Activated naive CD8-positive, alpha-beta T cell (primary cell): ENCODE data around the gene FGF12.
"Not testable (repeated sequence)": the region's sequence is repeated elsewhere in the genome, so short reads cannot be mapped to it uniquely, and the experiment has no call there.

Experiments
- H3K27ac Mint-ChIP-seq: one replicate; pipeline ENCODE4 v1.8.0; 2021; ENCODE audit warnings: mixed read lengths
- H3K27me3 Mint-ChIP-seq: one replicate; pipeline ENCODE4 v1.8.0; 2021; ENCODE audit warnings: mixed read lengths
- H3K36me3 Mint-ChIP-seq: one replicate; pipeline ENCODE4 v1.8.0; 2021; ENCODE audit warnings: mixed read lengths
- H3K4me1 Mint-ChIP-seq: one replicate; pipeline ENCODE4 v1.8.0; 2021; ENCODE audit warnings: low read depth, mixed read lengths
- H3K4me3 Mint-ChIP-seq: one replicate; pipeline ENCODE4 v1.8.0; 2021; ENCODE audit warnings: mild to moderate bottlenecking, mixed read lengths
- H3K9me3 Mint-ChIP-seq: one replicate; pipeline ENCODE4 v1.8.0; 2021; ENCODE audit warnings: low read depth, mixed read lengths

The FGF12 gene

DNA sequence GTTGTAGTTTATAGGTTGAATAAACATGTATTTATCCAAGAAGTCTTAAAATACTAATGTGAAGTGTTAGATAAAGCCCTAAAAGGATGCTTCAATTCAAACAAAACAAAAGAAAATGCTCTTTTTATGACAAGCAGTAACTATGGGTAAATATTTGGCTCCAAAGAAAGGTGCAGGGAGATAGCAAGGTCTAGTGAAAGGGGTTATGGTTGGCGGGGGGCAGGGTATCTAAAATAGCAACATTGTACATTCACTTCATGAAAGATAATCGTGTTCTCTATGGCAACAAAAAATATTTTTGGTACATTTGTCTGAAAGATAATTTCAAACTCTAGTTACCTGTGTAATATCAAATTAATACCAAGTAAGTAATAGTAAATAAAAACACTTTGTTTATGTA, 149.5 kb downstream of the FGF12 start:
- no peak overlapping the region for H3K27ac Mint-ChIP-seq
- no peaks in the 10 kb centered on the region for H3K4me1 Mint-ChIP-seq
- peaks cover 4% of the 10 kb centered on the region for H3K27me3 Mint-ChIP-seq
- H3K4me3 Mint-ChIP-seq, result no peak overlapping the region
- no peaks in the 10 kb centered on the region for H3K9me3 Mint-ChIP-seq
- no peaks in the 10 kb centered on the region for H3K36me3 Mint-ChIP-seq

DNA sequence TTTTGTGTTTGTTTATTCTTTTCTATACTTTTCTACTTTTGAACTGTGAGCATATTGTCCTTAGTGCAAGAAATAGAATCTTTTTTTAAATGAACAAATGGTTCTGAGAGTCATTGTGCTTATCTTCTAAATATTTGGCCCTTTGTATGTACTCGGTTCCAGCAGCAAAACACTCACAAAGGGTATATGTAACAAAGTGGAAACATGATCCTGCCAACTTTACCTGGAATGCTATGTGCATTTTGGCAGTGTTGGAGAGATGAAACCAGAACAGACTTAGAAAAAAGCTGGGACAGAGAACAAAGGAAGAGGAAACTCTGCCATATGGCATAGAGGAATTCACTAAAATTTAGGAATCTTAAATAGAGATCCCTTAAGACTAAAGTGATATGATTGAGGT, 150.1 kb downstream of the FGF12 start:
- no peaks in the 10 kb centered on the region for H3K9me3 Mint-ChIP-seq
- peaks cover 4% of the 10 kb centered on the region for H3K27me3 Mint-ChIP-seq
- no peak overlapping the region for H3K4me3 Mint-ChIP-seq
- H3K4me1 Mint-ChIP-seq, result no peaks in the 10 kb centered on the region
- H3K27ac Mint-ChIP-seq, result no peak overlapping the region
- no peaks in the 10 kb centered on the region for H3K36me3 Mint-ChIP-seq

DNA sequence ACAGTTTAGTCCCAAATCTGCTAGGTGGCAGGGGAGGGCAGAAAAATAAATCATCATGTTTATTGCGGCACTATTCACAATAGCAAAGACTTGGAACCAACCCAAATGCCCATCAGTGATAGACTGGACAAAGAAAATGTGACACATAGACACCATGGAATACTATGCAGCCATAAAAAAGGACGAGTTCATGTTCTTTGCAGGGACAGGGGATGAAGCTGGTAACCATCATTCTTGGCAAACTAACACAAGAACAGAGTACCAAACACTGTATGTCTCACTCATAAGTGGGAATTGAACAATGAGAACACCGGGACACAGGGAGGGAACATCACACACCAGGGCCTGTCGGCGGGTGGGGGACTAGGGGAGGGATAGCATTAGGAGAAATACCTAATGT, 150.6 kb downstream of the FGF12 start:
- not testable (repeated sequence) for H3K4me1 Mint-ChIP-seq, H3K4me3 Mint-ChIP-seq, H3K27ac Mint-ChIP-seq, H3K27me3 Mint-ChIP-seq, H3K9me3 Mint-ChIP-seq, H3K36me3 Mint-ChIP-seq

DNA sequence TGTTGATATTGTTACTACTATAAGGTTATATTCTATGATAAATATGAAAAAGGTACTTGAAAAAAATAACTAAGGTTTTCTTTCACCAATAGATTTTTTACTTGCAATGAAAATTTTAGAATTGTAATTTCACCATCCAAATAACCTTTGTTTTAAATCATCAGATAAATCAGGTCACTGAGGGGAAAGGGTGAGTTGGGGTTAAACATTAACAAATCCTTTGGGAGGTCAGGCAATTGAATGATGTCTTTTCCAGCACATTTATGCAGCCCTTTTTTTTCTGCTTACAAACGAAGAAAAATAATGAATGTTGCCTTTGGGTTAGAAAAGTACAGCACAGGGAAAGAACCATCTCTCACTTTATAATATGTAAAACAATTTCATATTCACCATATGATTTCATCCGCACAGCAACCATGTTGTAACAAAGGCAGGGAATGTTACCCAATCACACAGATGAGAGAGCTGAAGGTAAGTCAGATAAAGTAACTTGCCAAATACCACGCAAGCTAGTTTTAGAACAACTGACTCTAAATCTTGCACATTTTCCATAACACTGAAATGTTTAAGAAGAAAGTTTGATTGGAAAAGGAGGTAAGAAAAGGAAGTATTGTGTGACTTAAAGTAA, 151.3 kb downstream of the FGF12 start:
- H3K4me1 Mint-ChIP-seq, result peaks cover 5% of the 10 kb centered on the region
- H3K4me3 Mint-ChIP-seq, result no peak overlapping the region
- H3K9me3 Mint-ChIP-seq, result no peaks in the 10 kb centered on the region
- H3K27ac Mint-ChIP-seq, result no peak overlapping the region
- no peaks in the 10 kb centered on the region for H3K36me3 Mint-ChIP-seq
- H3K27me3 Mint-ChIP-seq, result peaks cover 11% of the 10 kb centered on the region

DNA sequence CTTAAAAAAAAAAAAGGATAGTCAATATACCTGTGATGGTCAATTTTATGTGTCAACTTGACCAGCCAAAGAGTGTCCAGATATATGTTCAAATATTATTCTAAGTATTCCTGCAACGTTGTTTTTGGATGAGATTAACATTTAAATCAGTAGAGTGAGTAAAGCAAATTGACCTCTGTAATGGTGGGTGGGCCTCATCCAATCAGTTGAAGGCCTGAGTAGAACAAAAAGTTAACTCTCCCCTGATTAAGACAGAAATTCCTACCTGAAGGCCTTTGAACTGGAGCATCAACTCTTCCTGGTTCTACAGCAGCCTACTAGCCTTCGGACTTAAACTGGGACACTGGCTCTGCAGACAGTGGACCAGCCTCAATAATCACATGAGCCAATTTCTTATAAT, 154.1 kb downstream of the FGF12 start:
- H3K4me1 Mint-ChIP-seq, result peaks cover 5% of the 10 kb centered on the region
- no peak overlapping the region for H3K4me3 Mint-ChIP-seq

DNA sequence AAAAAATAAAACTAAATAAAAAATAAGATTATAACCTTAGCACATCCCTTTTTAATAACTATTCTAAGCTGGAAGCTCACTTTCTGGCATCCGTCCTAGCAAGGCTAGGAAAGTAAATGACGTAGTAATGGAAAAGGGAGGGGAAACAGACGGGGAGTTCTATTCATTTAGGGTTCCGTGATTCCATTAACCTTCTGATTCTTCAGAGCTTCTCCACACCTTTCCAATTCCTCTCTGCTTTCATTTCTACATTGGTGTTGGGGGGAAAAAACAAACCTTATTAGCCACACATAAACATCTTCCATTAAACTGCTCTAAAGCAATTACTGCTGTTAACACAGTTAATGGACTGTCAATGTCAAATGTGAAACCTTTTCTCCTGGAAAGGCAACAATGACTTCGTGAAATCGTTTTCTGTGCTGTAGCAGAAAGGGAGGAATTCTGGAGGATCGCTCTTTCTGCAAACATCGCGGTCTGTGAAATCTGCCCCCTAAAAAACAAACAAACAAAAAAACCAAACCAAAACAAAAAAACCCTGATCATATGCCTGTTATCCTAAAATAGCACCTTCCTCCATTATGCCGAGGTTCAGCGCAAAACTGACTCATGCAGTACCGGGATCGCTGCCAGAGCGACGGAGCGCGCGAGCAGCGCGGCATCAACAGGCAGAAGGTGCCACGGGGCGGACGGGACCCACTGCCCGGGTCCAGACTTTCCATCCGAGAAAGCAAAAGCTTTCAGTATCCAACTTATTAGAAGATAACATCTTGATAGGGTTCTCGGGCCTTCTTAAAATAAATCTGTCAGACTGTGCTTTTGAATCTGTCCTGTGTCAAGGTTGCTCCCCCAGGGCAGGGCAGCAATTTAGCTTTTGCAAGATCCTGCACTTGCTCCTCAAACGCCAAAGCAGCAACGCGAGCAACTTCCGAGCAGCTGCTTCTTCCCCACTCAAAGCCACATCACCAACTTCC, 156.2 kb downstream of the FGF12 start:
- Mint-ChIP-seq H3K27ac (no peak overlapping the region), H3K4me3 (peak overlapping the region; percentile 72), H3K27me3 (peaks cover 17% of the 10 kb centered on the region), H3K4me1 (peaks cover 5% of the 10 kb centered on the region), H3K9me3 (no peaks in the 10 kb centered on the region), H3K36me3 (no peaks in the 10 kb centered on the region)

More for the DNA sequence above, 154.1 kb downstream of the FGF12 start:
- Mint-ChIP-seq H3K27ac (no peak overlapping the region), H3K9me3 (no peaks in the 10 kb centered on the region), H3K36me3 (no peaks in the 10 kb centered on the region), H3K27me3 (peaks cover 17% of the 10 kb centered on the region)

DNA sequence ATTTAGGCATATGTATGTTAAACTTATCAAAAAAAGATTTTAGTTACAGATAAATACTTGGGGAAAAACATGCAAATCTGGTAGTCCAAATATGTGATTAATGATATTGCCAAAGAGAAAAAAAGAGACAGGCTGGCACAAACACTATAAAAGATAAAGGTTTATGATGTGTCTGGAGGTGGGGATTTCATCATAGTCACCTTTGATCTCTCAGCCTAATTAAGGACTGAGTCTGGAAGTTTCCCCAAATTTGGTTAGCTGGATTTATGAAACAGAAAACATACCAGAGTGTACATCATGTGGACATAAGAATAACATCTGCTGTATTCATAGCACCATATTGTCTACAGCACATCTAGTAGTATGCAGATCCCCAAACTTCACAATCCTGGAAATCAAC, 157.0 kb downstream of the FGF12 start:
- H3K4me3 Mint-ChIP-seq, result no peak overlapping the region

DNA sequence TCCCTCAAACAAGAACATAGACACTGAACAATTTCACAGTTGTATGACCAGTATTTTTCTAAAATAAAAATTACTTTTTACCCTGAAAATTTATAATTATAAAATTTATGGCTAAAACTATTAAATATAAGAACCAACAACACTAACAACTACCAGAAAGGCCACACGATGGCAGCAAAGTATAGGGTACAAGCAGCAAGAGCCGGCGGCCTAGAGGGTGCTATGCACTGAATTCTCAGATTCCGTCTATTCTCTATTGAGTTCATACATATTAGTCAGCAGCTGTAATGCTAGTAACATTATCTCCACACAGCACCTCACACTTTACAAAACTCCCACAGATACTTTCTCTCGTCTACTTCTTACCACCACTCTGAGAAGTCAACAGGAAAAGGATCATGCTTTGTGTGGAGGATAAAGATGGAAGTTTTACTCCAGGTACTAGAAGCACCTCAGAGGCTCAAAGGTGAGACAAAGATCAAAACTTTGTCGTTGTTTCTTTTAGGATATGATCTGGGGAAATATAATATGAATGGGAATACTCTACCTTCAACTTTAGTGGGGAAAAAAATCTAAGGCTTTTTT, 160.5 kb downstream of the FGF12 start:
- H3K4me1 Mint-ChIP-seq, result peaks cover 5% of the 10 kb centered on the region
- no peak overlapping the region for H3K4me3 Mint-ChIP-seq
- no peaks in the 10 kb centered on the region for H3K9me3 Mint-ChIP-seq
- H3K36me3 Mint-ChIP-seq, result no peaks in the 10 kb centered on the region
- peaks cover 12% of the 10 kb centered on the region for H3K27me3 Mint-ChIP-seq
- no peak overlapping the region for H3K27ac Mint-ChIP-seq

More for the DNA sequence above, 157.0 kb downstream of the FGF12 start:
- peaks cover 17% of the 10 kb centered on the region for H3K27me3 Mint-ChIP-seq
- H3K4me1 Mint-ChIP-seq, result peaks cover 5% of the 10 kb centered on the region
- H3K9me3 Mint-ChIP-seq, result no peaks in the 10 kb centered on the region
- H3K36me3 Mint-ChIP-seq, result no peaks in the 10 kb centered on the region
- H3K27ac Mint-ChIP-seq, result no peak overlapping the region

DNA sequence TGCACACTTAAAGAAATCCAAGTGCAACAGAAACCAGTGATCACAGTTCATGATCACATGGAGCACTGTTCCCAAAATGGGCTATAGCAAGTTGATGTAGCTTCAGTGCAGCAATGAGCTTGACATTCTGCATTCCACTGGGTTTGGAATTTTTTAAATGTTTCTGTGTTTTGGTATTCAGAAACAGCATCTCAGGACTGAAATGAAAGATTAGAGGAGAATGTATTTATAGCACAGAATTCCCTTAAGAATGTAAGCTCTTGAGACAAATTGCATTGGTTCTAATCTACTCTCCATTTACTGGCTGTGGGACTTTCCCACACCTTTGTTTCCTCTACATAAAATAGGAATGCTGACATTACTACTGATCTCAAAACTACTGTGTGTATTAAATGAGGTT, 162.7 kb downstream of the FGF12 start:
- Mint-ChIP-seq H3K27me3 (peaks cover 4% of the 10 kb centered on the region), H3K9me3 (no peaks in the 10 kb centered on the region), H3K4me3 (no peak overlapping the region), H3K4me1 (no peaks in the 10 kb centered on the region), H3K27ac (no peak overlapping the region), H3K36me3 (no peaks in the 10 kb centered on the region)

DNA sequence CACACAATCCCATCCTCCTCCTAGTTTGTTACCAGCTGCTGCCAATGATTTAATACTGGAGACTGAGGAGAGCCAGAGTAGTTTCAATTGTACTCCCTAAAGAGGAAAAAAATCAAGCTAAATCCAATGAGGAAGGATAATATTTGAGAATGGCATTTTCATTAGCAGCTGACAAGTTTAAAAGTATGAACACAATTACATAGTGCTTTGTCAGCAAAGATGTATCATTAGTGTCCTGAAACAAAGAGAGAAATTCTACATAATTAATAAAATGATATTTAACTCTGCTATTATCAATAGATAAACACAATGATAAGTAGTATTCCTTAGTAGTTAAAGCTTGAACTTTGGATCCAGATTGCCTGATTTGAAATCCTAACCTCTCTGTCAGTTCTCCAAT, 163.9 kb downstream of the FGF12 start:
- H3K9me3 Mint-ChIP-seq, result no peaks in the 10 kb centered on the region
- H3K4me1 Mint-ChIP-seq, result no peaks in the 10 kb centered on the region
- no peak overlapping the region for H3K27ac Mint-ChIP-seq
- H3K27me3 Mint-ChIP-seq, result no peaks in the 10 kb centered on the region
- H3K4me3 Mint-ChIP-seq, result no peak overlapping the region
- no peaks in the 10 kb centered on the region for H3K36me3 Mint-ChIP-seq

DNA sequence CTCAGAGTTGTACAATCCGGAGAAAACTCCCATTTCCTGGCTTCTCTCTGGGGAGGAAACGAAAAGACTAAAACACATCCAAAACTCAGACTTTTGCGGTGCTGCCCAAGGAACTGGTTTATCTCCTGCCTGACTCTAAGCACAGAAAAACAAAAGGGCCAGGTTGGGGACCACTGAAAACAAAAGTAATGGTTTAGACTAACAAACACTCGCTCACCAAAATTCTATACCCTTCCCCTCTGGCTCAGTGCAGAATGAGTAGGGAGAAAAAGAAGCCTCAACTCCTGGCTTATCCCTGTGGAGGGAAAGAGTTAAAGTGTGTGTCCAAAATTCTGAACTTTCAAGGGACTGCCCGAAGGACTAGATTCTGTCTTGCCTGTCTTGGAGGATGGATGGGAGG, 173.6 kb downstream of the FGF12 start:
- H3K4me1 Mint-ChIP-seq, result no peaks in the 10 kb centered on the region
- no peak overlapping the region for H3K27ac Mint-ChIP-seq
- H3K9me3 Mint-ChIP-seq, result peaks cover 17% of the 10 kb centered on the region
- H3K4me3 Mint-ChIP-seq, result no peak overlapping the region
- peaks cover 10% of the 10 kb centered on the region for H3K27me3 Mint-ChIP-seq
- no peaks in the 10 kb centered on the region for H3K36me3 Mint-ChIP-seq

DNA sequence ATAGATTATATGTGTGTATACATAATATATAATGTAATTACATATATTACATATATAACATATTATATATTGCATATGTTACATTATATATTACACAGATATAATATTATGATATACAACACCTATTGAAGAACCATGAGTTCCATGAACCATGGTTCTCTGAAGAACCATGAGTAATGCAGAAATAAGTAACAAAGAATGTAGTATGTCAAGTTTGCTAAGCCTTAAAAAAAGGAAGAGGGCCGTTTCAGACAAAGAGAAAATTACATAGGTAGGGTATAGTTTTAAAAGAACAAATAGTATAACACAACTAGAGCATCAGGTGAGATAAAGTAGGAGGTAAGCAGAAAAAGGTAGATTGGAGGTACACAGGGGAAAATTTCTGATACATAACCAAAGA, 177.0 kb downstream of the FGF12 start:
- Mint-ChIP-seq H3K4me1 (no peaks in the 10 kb centered on the region), H3K9me3 (peaks cover 12% of the 10 kb centered on the region), H3K27me3 (peaks cover 12% of the 10 kb centered on the region), H3K27ac (no peak overlapping the region), H3K36me3 (no peaks in the 10 kb centered on the region), H3K4me3 (no peak overlapping the region)

DNA sequence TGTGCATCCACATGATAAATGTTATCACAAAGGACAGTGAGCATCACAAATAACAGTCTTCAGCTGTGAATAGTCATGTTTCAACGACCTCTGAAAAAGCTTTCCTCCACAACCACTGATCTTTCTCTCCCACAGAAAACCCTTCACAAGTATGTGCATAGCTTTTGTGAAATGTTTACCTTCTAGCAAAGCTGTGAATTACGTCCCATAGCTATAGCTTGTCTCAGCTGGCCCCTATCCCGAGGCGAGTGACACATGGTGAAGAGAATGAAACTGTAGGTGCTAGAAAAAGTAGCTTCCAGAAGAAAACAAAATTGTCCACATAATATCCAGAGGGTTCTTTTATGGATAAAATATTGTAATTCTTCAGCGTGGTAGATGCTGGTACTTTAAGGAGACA, 182.0 kb downstream of the FGF12 start:
- H3K9me3 Mint-ChIP-seq, result peaks cover 4% of the 10 kb centered on the region
- peaks cover 17% of the 10 kb centered on the region for H3K27me3 Mint-ChIP-seq
- no peak overlapping the region for H3K4me3 Mint-ChIP-seq
- H3K27ac Mint-ChIP-seq, result no peak overlapping the region
- no peaks in the 10 kb centered on the region for H3K4me1 Mint-ChIP-seq
- H3K36me3 Mint-ChIP-seq, result no peaks in the 10 kb centered on the region

DNA sequence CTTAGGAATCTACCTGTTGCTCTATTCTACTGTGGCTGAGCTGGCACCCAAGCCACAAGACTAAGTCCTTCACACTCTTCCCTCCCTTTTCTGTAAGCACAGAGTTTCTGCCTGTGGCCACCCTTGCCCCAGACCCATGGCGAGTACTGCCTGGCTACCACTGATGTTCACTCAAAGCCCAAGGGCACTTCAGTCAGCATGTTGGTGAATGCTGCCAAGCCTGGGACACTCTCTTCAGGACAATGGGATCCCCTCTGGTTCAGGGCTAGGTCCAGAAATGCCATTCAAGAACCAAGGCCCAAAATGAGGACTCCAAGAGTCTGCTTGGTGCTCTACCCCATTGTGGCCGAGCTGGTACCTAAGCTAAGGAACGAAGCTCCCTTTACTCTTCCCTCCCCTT, 184.2 kb downstream of the FGF12 start:
- Mint-ChIP-seq H3K36me3 (no peaks in the 10 kb centered on the region), H3K4me1 (no peaks in the 10 kb centered on the region), H3K27ac (no peak overlapping the region), H3K27me3 (peaks cover 11% of the 10 kb centered on the region), H3K9me3 (peaks cover 5% of the 10 kb centered on the region), H3K4me3 (no peak overlapping the region)

DNA sequence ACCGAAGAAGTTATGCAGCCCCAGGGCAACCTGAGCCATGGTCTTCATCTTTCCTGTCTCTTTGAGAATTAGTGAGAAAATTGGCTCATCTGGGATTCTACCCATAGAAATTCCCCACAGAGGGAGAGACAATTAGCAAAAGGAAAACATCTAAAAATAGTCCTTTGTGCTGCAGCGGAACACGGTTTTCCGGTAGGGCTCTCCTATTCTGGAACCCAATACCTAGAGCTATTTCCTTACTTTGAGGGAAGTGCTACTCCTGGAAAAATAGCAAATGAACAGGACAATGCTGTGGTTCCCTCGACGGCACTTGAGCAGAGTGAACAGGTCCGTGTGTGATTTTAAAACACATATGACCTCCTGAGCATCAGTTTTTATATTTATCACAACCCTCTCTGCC, 210.5 kb downstream of the FGF12 start:
- H3K27ac Mint-ChIP-seq, result no peak overlapping the region
- no peaks in the 10 kb centered on the region for H3K36me3 Mint-ChIP-seq
- peaks cover 3% of the 10 kb centered on the region for H3K9me3 Mint-ChIP-seq
- peaks cover 23% of the 10 kb centered on the region for H3K27me3 Mint-ChIP-seq
- H3K4me3 Mint-ChIP-seq, result no peak overlapping the region
- peaks cover 5% of the 10 kb centered on the region for H3K4me1 Mint-ChIP-seq
